CD14-positive monocyte (primary cell): ENCODE results near the gene CLK4. TPM values are rescaled to one million over a fixed set of nuclear protein-coding genes. Genes with fewer than 3 reads are reported as not detected.

ENCODE experiments used
- DNase-seq, 3 donors: peaks; one replicate each; pipeline ENCODE4 v3.0.0-alpha.2; 2011 to 2022
- H2AFZ ChIP-seq: 2 replicates; pipeline ENCODE4 v1.6.0; 2012; ENCODE audit warnings: mild to moderate bottlenecking, low read depth, low read length, inconsistent platforms; ENCODE audit not compliant: insufficient read depth, poor library complexity, severe bottlenecking
- H3K27ac ChIP-seq, 2 donors: 1 replicate in 1 of 2; 2 replicates in 1 of 2; pipeline ENCODE4 v1.5.1; 2012 to 2013; ENCODE audit warnings: low read length in 2 of 2, control low read depth in 1 of 2, inconsistent platforms in 1 of 2, low read depth in 1 of 2, mild to moderate bottlenecking in 1 of 2
- H3K27me3 ChIP-seq, 2 donors: one replicate each; pipeline versions ENCODE4 v1.6.0 to v1.6.1; 2011 to 2013; ENCODE audit warnings: low read length in 2 of 2; ENCODE audit not compliant: control insufficient read depth in 2 of 2, insufficient read depth in 2 of 2
- H3K36me3 ChIP-seq, 2 donors: replicated peaks in 1 of 2; 1 replicate in 1 of 2; 2 replicates in 1 of 2; pipeline versions ENCODE4 v1.5.1 to v1.6.1; 2012 to 2013; ENCODE audit warnings: low read length in 2 of 2, control low read depth in 1 of 2, inconsistent platforms in 1 of 2, mild to moderate bottlenecking in 1 of 2; ENCODE audit not compliant: insufficient read depth in 2 of 2, control insufficient read depth in 1 of 2
- H3K4me1 ChIP-seq, 2 donors: 1 replicate in 1 of 2; 2 replicates in 1 of 2; pipeline versions ENCODE4 v1.5.1 to v1.6.1; 2012 to 2013; ENCODE audit warnings: low read length in 2 of 2, control low read depth in 1 of 2, inconsistent platforms in 1 of 2, mild to moderate bottlenecking in 1 of 2, moderate library complexity in 1 of 2; ENCODE audit not compliant: insufficient read depth in 2 of 2, control insufficient read depth in 1 of 2
- H3K4me2 ChIP-seq: replicated peaks from 2 replicates; pipeline ENCODE3; 2012; ENCODE audit warnings: low read length, moderate library complexity, mild to moderate bottlenecking; ENCODE audit not compliant: poor library complexity, severe bottlenecking; ENCODE audit errors: extremely low read depth
- H3K4me3 ChIP-seq, 3 experiments: fragments of 200-600 bp in 1 of 3; sonication (generic) in 1 of 3; replicated peaks in 1 of 3; 1 replicate in 2 of 3; 2 replicates in 1 of 3; pipeline ENCODE4 v1.5.1; 2011 to 2013; ENCODE audit warnings: low read length in 3 of 3, mild to moderate bottlenecking in 3 of 3, control low read depth in 2 of 3, low read depth in 2 of 3, inconsistent platforms in 1 of 3, moderate library complexity in 1 of 3
- H3K79me2 ChIP-seq: 2 replicates; pipeline ENCODE4 v1.6.0; 2012; ENCODE audit warnings: mild to moderate bottlenecking, control low read depth, inconsistent platforms, low read length, moderate library complexity; ENCODE audit not compliant: insufficient read depth
- H3K9ac ChIP-seq: 2 replicates; pipeline ENCODE4 v1.6.0; 2017; ENCODE audit warnings: low read length, mild to moderate bottlenecking; ENCODE audit not compliant: insufficient read depth, poor library complexity, severe bottlenecking
- H3K9me3 ChIP-seq, 2 donors: replicated peaks in 1 of 2; 1 replicate in 1 of 2; 2 replicates in 1 of 2; pipeline versions ENCODE4 v1.5.1 to v1.6.1; 2012 to 2013; ENCODE audit warnings: low read length in 2 of 2, control low read depth in 1 of 2; ENCODE audit not compliant: control insufficient read depth in 1 of 2, insufficient read depth in 1 of 2
- H4K20me1 ChIP-seq: 2 replicates; pipeline ENCODE4 v1.6.0; 2012; ENCODE audit warnings: mild to moderate bottlenecking, low read length, control low read depth, moderate library complexity; ENCODE audit not compliant: insufficient read depth
- H3K27ac Mint-ChIP-seq, 7 donors: one replicate each; pipeline ENCODE4 v1.8.0; 2020; ENCODE audit warnings: mild to moderate bottlenecking in 7 of 7, mixed read lengths in 7 of 7, moderate library complexity in 6 of 7, inconsistent platforms in 2 of 7
- H3K27me3 Mint-ChIP-seq, 3 donors: one replicate each; pipeline ENCODE4 v1.8.0; 2021 to 2022; ENCODE audit warnings: low read depth in 3 of 3, mild to moderate bottlenecking in 3 of 3, mixed read lengths in 3 of 3, moderate library complexity in 3 of 3, inconsistent platforms in 1 of 3
- H3K36me3 Mint-ChIP-seq, 2 donors: one replicate each; pipeline ENCODE4 v1.8.0; 2020; ENCODE audit warnings: mixed read lengths in 2 of 2, inconsistent platforms in 1 of 2, mild to moderate bottlenecking in 1 of 2
- H3K4me1 Mint-ChIP-seq: one replicate; pipeline ENCODE4 v1.8.0; 2020; ENCODE audit warnings: mild to moderate bottlenecking, mixed read lengths
- H3K4me3 Mint-ChIP-seq, 2 donors: one replicate each; pipeline ENCODE4 v1.8.0; 2020; ENCODE audit warnings: mild to moderate bottlenecking in 2 of 2, mixed read lengths in 2 of 2, moderate library complexity in 1 of 2
- H3K9me3 Mint-ChIP-seq, 7 donors: one replicate each; pipeline ENCODE4 v1.8.0; 2020 to 2022; ENCODE audit warnings: mixed read lengths in 7 of 7, mild to moderate bottlenecking in 6 of 7, moderate library complexity in 6 of 7, inconsistent platforms in 2 of 7
- WGBS: methylation state at CpG from one replicate; pipeline ENCODE4 v1.1.5; 2013; ENCODE audit warnings: missing lambda C conversion rate; ENCODE audit not compliant: insufficient coverage; 5-methylcytosine and 5-hydroxymethylcytosine counted together
- intact Hi-C, 2 donors: fragments of 100-400 bp; cut with micrococcal nuclease; formaldehyde crosslinking; loops; one replicate each; pipeline versions ENCODE4 v1.15.0 to v1.15.1; 2023
- polyA plus RNA-seq, 3 donors: library from polyadenylated mRNA; depleted of rRNA in 1 of 3; unstranded in 2 of 3; stranded (reverse) in 1 of 3; fragments of 300-500 nt in 2 of 3; fragments of >200 nt in 1 of 3; fragmentation: Illumina TruSeq in 2 of 3; gene quantifications; 1 replicate in 2 of 3; 2 replicates in 1 of 3; pipeline ENCODE4 v1.2.3, GENCODE V29; 2012 to 2021
- TF ChIP-seq, protein P1 (sequence below): fragments of 200-600 bp; IDR thresholded peaks from one replicate; pipeline ENCODE4 v1.8.0; 2022; ENCODE audit warnings: antibody characterized with exemption, mild to moderate bottlenecking

CLK4 gene
- polyA plus RNA-seq, 3 donors = 3.0 to 46.9 (median 4.9) TPM

DNA sequence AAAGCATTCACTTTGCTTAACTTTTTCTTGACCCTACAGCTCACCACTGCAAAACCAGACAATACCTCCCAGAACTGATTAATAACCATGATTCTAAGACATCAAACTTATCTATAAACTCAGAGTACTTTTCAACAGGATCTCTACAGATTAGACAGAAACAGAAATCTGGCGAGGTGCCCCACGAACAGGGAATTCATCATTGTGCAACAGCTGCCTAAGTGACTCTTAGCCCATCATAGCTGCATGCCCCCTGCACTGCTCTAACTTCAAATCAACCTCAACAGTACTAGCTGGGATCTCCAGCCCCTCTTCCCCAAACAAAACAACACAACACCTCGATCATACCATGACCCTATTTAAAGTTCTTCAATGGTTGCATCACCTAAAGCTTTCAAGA is 20.6 kb downstream of the CLK4 start:
- no peaks in the 10 kb centered on the region for H3K4me1 ChIP-seq
- no peak overlapping the region for H3K4me3 ChIP-seq
- Mint-ChIP-seq H3K4me1 (no peaks in the 10 kb centered on the region), H3K4me3 (no peak overlapping the region), H3K27ac (peak overlapping the region in 2 of 7 donors; percentile 1 to 19), H3K27me3 (no peaks in the 10 kb centered on the region), H3K36me3 (peaks cover 73 to 95% of the 10 kb centered on the region in 2 donors), H3K9me3 (no peaks in the 10 kb centered on the region)
- H3K36me3 ChIP-seq = peaks cover 82 to 98% of the 10 kb centered on the region in 2 donors
- DNase-seq = no peak
- intact Hi-C loops = no loop called here
- no peak overlapping the region for H2AFZ ChIP-seq
- peaks cover 14% of the 10 kb centered on the region for H3K79me2 ChIP-seq
- H3K4me2 ChIP-seq = no peak overlapping the region
- H3K9ac ChIP-seq = no peak overlapping the region
- 63% methylated on average over 3 of the region's 3 CpGs for WGBS
- no peaks in the 10 kb centered on the region for H3K27me3 ChIP-seq
- H3K9me3 ChIP-seq = no peaks in the 10 kb centered on the region
- no peak overlapping the region for H3K27ac ChIP-seq
- peaks cover 68% of the 10 kb centered on the region for H4K20me1 ChIP-seq
- TF ChIP-seq, protein P1, sequence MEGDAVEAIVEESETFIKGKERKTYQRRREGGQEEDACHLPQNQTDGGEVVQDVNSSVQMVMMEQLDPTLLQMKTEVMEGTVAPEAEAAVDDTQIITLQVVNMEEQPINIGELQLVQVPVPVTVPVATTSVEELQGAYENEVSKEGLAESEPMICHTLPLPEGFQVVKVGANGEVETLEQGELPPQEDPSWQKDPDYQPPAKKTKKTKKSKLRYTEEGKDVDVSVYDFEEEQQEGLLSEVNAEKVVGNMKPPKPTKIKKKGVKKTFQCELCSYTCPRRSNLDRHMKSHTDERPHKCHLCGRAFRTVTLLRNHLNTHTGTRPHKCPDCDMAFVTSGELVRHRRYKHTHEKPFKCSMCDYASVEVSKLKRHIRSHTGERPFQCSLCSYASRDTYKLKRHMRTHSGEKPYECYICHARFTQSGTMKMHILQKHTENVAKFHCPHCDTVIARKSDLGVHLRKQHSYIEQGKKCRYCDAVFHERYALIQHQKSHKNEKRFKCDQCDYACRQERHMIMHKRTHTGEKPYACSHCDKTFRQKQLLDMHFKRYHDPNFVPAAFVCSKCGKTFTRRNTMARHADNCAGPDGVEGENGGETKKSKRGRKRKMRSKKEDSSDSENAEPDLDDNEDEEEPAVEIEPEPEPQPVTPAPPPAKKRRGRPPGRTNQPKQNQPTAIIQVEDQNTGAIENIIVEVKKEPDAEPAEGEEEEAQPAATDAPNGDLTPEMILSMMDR = no peak

DNA sequence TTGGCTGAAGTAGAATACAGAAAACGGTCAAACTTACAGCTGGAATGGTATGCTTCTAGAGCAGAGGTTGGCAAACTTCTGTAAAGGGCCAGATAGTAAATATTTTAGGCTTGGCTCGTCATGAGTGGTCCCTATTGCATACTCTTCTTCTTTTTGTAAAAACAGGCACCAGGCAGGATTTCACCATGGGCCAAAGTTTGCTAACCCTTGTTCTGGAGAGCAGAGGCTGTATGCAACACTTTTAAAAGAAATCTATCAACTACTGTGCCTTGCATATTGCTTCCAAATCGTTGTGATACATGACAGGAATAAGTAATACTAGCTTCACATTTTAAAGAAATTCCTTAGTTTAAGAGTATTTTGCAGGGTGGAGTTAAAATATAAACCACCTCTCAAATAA is 21.1 kb downstream of the CLK4 start:
- intact Hi-C loops = no loop called here
- Mint-ChIP-seq H3K27me3 (no peaks in the 10 kb centered on the region), H3K9me3 (peaks cover 0 to 1% (median 0%) of the 10 kb centered on the region in 7 donors), H3K27ac (no peak overlapping the region), H3K36me3 (peaks cover 73 to 95% of the 10 kb centered on the region in 2 donors), H3K4me3 (no peak overlapping the region), H3K4me1 (no peaks in the 10 kb centered on the region)
- no peak overlapping the region for H3K4me3 ChIP-seq
- peaks cover 63% of the 10 kb centered on the region for H4K20me1 ChIP-seq
- no peak for DNase-seq
- no peaks in the 10 kb centered on the region for H3K27me3 ChIP-seq
- peaks cover 82 to 98% of the 10 kb centered on the region in 2 donors for H3K36me3 ChIP-seq
- H3K9ac ChIP-seq = no peak overlapping the region
- no peak overlapping the region for H3K27ac ChIP-seq
- no peak overlapping the region for H2AFZ ChIP-seq
- H3K9me3 ChIP-seq = no peaks in the 10 kb centered on the region
- TF ChIP-seq, protein P1 = no peak
- H3K4me2 ChIP-seq = no peak overlapping the region
- no peaks in the 10 kb centered on the region for H3K4me1 ChIP-seq
- H3K79me2 ChIP-seq = peaks cover 10% of the 10 kb centered on the region
- no CpG with 5 or more reads among the region's 3 CpGs for WGBS
